ENCODE data around the gene S100A3. TPM values are rescaled to one million over a fixed set of nuclear protein-coding genes. Genes with fewer than 3 reads are reported as not detected.

The S100A3 gene
- total RNA-seq, 1 experiment from 2014 or later = 12.0 TPM

- CTCF ChIA-PET = no interaction called here
Observed at GRCh38 chr1:153578936-153579335, 29.9 kb upstream of the S100A3 start.

GRCh38 chr1:153578490-153578889 is 29.4 kb upstream of the S100A3 start:
- H3K4me1 ChIP-seq (ENCODE audit: control insufficient read depth, insufficient read depth, low read length) = no peaks in the 10 kb centered on the region; the same call in 1 of the 2 replicates
- DNase-seq (ENCODE audit: low read depth, low spot score) (no peak), ATAC-seq (peak; percentile 38; the same call in 1 of the 2 replicates)
- TF ChIP-seq TCF7L2 (IDR thresholded peaks at IDR 0.05; ENCODE audit: low read depth, low read length) = no peak
- TF ChIP-seq SIN3A (IDR thresholded peaks at IDR 0.05; ENCODE audit: borderline replicate concordance, insufficient read depth, low read depth, low read length) = no peak
- TF ChIP-seq POLR2AphosphoS5 (IDR thresholded peaks at IDR 0.05; ENCODE audit: low read depth, low read length) = no peak
- TF ChIP-seq CTCF (IDR thresholded peaks at IDR 0.05) = no peak
- no peak for TF ChIP-seq REST (IDR thresholded peaks at IDR 0.05; ENCODE audit: insufficient read depth in 1 of 2, low read depth in 2 of 2, low read length in 1 of 2)
- POLR2A ChIA-PET = no interaction called here
- H3K36me3 ChIP-seq (ENCODE audit: control insufficient read depth, insufficient read depth, low read length) = no peaks in the 10 kb centered on the region
- H3K27me3 ChIP-seq (ENCODE audit: control insufficient read depth, insufficient read depth, low read length) = no peaks in the 10 kb centered on the region
- CTCF ChIA-PET = no interaction called here
- in situ Hi-C loops (cut with HindIII; ENCODE audit: low pct_unique_long_range_greater_than_20kb, low sequenced_read_pairs) (no loop called here), intact Hi-C loops (cut with micrococcal nuclease; ENCODE audit: unreplicated experiment) (loop anchor here (10.0 kb wide), 1 partner anchor 76 kb away; the partner anchor contains the start of gene SNAPIN)
- no peaks in the 10 kb centered on the region for H3K9me3 ChIP-seq (ENCODE audit: control insufficient read depth, insufficient read depth, low read depth, low read length)
- H3K27ac ChIP-seq (ENCODE audit: low read length) = no peak overlapping the region
- no peak overlapping the region for H3K4me3 ChIP-seq (ENCODE audit: low read depth in 2 of 2, low read length in 2 of 2)
- BruUV-seq (replicated peaks) = no TSS peak

More at GRCh38 chr1:153578936-153579335, 29.9 kb upstream of the S100A3 start:
- POLR2A ChIA-PET = no interaction called here
- intact Hi-C loops (cut with micrococcal nuclease; ENCODE audit: unreplicated experiment) (loop anchor here (10.0 kb wide), 1 partner anchor 76 kb away; the partner anchor contains the start of gene SNAPIN), in situ Hi-C loops (cut with HindIII; ENCODE audit: low pct_unique_long_range_greater_than_20kb, low sequenced_read_pairs) (no loop called here)
- Histone ChIP-seq H3K36me3 (ENCODE audit: control insufficient read depth, insufficient read depth, low read length) (no peaks in the 10 kb centered on the region), H3K27ac (ENCODE audit: low read length) (no peak overlapping the region), H3K4me3 (ENCODE audit: low read depth in 2 of 2, low read length in 2 of 2) (no peak overlapping the region), H3K4me1 (ENCODE audit: control insufficient read depth, insufficient read depth, low read length) (no peaks in the 10 kb centered on the region; the same call in 1 of the 2 replicates), H3K27me3 (ENCODE audit: control insufficient read depth, insufficient read depth, low read length) (no peaks in the 10 kb centered on the region), H3K9me3 (ENCODE audit: control insufficient read depth, insufficient read depth, low read depth, low read length) (no peaks in the 10 kb centered on the region)
- no TSS peak for BruUV-seq (replicated peaks)
- ATAC-seq (no peak), DNase-seq (ENCODE audit: low read depth, low spot score) (no peak)
- TF ChIP-seq POLR2AphosphoS5 (IDR thresholded peaks at IDR 0.05; ENCODE audit: low read depth, low read length) = no peak
- no peak for TF ChIP-seq REST (IDR thresholded peaks at IDR 0.05; ENCODE audit: insufficient read depth in 1 of 2, low read depth in 2 of 2, low read length in 1 of 2)
- no peak for TF ChIP-seq TCF7L2 (IDR thresholded peaks at IDR 0.05; ENCODE audit: low read depth, low read length)
- TF ChIP-seq CTCF (IDR thresholded peaks at IDR 0.05) = no peak
- no peak for TF ChIP-seq SIN3A (IDR thresholded peaks at IDR 0.05; ENCODE audit: borderline replicate concordance, insufficient read depth, low read depth, low read length)
